HG03565 (cell line): ENCODE measurements around the gene COL8A2.
A peak's percentile ranks its signal among the peaks of the same experiment; 100 is the strongest.

Source experiments
- ATAC-seq: cut with Tn5 transposase; IDR thresholded peaks from one replicate; pipeline ENCODE4 v1.9.1; 2021; ENCODE audit warnings: mild to moderate bottlenecking, moderate library complexity; ENCODE audit not compliant: unreplicated experiment

COL8A2 gene

GRCh38 chr1:36092166-36092797 is 32.7 kb downstream of the COL8A2 start:
- ATAC-seq: no peak

- no peak for ATAC-seq
These were observed 33.3 kb downstream of the COL8A2 start for GRCh38 chr1:36091698-36092097.

GRCh38 chr1:36091141-36091540 is 33.9 kb downstream of the COL8A2 start:
- ATAC-seq: no peak

GRCh38 chr1:36089393-36090121 is 35.5 kb downstream of the COL8A2 start:
- no peak for ATAC-seq

GRCh38 chr1:36088577-36089392 is 36.2 kb downstream of the COL8A2 start, which contains the start of gene ADPRS:
TSS of gene ADPRS (plus strand) at chr1:36088892. CDS start at chr1:36088905, 13 bp downstream.
- ATAC-seq: peak; percentile 79

GRCh38 chr1:36088265-36088576 is 36.8 kb downstream of the COL8A2 start:
- no peak for ATAC-seq

GRCh38 chr1:36087233-36088123 is 37.5 kb downstream of the COL8A2 start:
- no peak for ATAC-seq

GRCh38 chr1:36086529-36087232 is 38.3 kb downstream of the COL8A2 start:
- no peak for ATAC-seq

- ATAC-seq: no peak
These were observed 39.1 kb downstream of the COL8A2 start for GRCh38 chr1:36085686-36086526.

GRCh38 chr1:36085126-36085525 is 39.9 kb downstream of the COL8A2 start:
- no peak for ATAC-seq

- no peak for ATAC-seq
These were observed 40.4 kb downstream of the COL8A2 start for GRCh38 chr1:36084497-36085115.

- no peak for ATAC-seq
These were observed 41.2 kb downstream of the COL8A2 start, which contains the start of gene TEKT2 for GRCh38 chr1:36083635-36084496. TSS of gene TEKT2 (plus strand) at chr1:36084094. CDS start at chr1:36084922, 828 bp downstream.

- ATAC-seq: no peak
These were observed 41.8 kb downstream of the COL8A2 start for GRCh38 chr1:36083219-36083618.

- no peak for ATAC-seq
These were observed 43.0 kb downstream of the COL8A2 start for GRCh38 chr1:36081926-36082485.

- ATAC-seq: no peak
These were observed 44.2 kb downstream of the COL8A2 start for GRCh38 chr1:36080801-36081200.

GRCh38 chr1:36080236-36080635 is 44.8 kb downstream of the COL8A2 start:
- no peak for ATAC-seq

- no peak for ATAC-seq
These were observed 47.9 kb downstream of the COL8A2 start for GRCh38 chr1:36076979-36077573.
